ENCODE results near the gene ATG101. TPM values are rescaled to one million over a fixed set of nuclear protein-coding genes. Genes with fewer than 3 reads are reported as not detected.

Gene ATG101
- total and polyA plus RNA-seq, 2 of the 13 experiments (the other 11 are each of a cell fraction or from before 2014, with no cell fraction given): 58.2 to 67.7 TPM

GRCh38 chr12:52032804-52033445 is 36.9 kb upstream of the ATG101 start (continued):
- TF ChIP-seq, protein P1, sequence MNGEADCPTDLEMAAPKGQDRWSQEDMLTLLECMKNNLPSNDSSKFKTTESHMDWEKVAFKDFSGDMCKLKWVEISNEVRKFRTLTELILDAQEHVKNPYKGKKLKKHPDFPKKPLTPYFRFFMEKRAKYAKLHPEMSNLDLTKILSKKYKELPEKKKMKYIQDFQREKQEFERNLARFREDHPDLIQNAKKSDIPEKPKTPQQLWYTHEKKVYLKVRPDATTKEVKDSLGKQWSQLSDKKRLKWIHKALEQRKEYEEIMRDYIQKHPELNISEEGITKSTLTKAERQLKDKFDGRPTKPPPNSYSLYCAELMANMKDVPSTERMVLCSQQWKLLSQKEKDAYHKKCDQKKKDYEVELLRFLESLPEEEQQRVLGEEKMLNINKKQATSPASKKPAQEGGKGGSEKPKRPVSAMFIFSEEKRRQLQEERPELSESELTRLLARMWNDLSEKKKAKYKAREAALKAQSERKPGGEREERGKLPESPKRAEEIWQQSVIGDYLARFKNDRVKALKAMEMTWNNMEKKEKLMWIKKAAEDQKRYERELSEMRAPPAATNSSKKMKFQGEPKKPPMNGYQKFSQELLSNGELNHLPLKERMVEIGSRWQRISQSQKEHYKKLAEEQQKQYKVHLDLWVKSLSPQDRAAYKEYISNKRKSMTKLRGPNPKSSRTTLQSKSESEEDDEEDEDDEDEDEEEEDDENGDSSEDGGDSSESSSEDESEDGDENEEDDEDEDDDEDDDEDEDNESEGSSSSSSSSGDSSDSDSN (CRISPR knock-in tag; IDR thresholded peaks at IDR 0.05): peak; percentile 75; the same call in 1 of the 2 replicates
- TF ChIP-seq HIC2 (CRISPR knock-in tag; IDR thresholded peaks at IDR 0.05; ENCODE audit: low read depth): no peak
- TF ChIP-seq SMARCC2 (IDR thresholded peaks at IDR 0.05): no peak
- TF ChIP-seq KDM5A (IDR thresholded peaks at IDR 0.05; ENCODE audit: borderline replicate concordance, low read length): no peak
- no peak for TF ChIP-seq HBP1 (CRISPR knock-in tag; IDR thresholded peaks at IDR 0.05; ENCODE audit: low read depth)
- TF ChIP-seq YY1 (IDR thresholded peaks at IDR 0.05; ENCODE audit: insufficient read depth, insufficient replicate concordance, low read depth, low read length): peak; percentile 39
- no peak for TF ChIP-seq ZNF614 (CRISPR knock-in tag; IDR thresholded peaks at IDR 0.05; ENCODE audit: borderline replicate concordance)
- peak; percentile 38; the same call in 1 of the 2 replicates for TF ChIP-seq SIN3A (IDR thresholded peaks at IDR 0.05; ENCODE audit: borderline replicate concordance, low read depth, low read length)
- no peak for TF ChIP-seq NR2F1 (CRISPR knock-in tag; IDR thresholded peaks at IDR 0.05)
- peak; percentile 17 for TF ChIP-seq PTBP1 (IDR thresholded peaks at IDR 0.05; ENCODE audit: low read depth, low read length, poor library complexity, severe bottlenecking)
- TF ChIP-seq ZNF878 (CRISPR knock-in tag; IDR thresholded peaks at IDR 0.05): no peak
- TF ChIP-seq ZNF232 (CRISPR knock-in tag; IDR thresholded peaks at IDR 0.05; ENCODE audit: borderline replicate concordance): no peak; the same call in 1 of the 2 replicates
- no peak for TF ChIP-seq ZNF383 (CRISPR knock-in tag; IDR thresholded peaks at IDR 0.05; ENCODE audit: borderline replicate concordance)
- TF ChIP-seq EZH2 (conservative IDR thresholded peaks at IDR 0.05; ENCODE audit: low read depth, low read length): no peak
- no peak for TF ChIP-seq NR0B2 (CRISPR knock-in tag; IDR thresholded peaks at IDR 0.05)
- no peak for TF ChIP-seq WIZ (CRISPR knock-in tag; IDR thresholded peaks at IDR 0.05)
- TF ChIP-seq CHD2 (IDR thresholded peaks at IDR 0.05; ENCODE audit: low read depth, low read length): no peak
- no peak for TF ChIP-seq ATM (IDR thresholded peaks at IDR 0.05; ENCODE audit: borderline replicate concordance)
- no peak for TF ChIP-seq ZNF879 (CRISPR knock-in tag; IDR thresholded peaks at IDR 0.05)
- TF ChIP-seq ZHX1 (CRISPR knock-in tag; IDR thresholded peaks at IDR 0.05; ENCODE audit: low read depth): peak; percentile 33; the same call in 1 of the 2 replicates
- TF ChIP-seq ZNF432 (CRISPR knock-in tag; IDR thresholded peaks at IDR 0.05; ENCODE audit: borderline replicate concordance): no peak

Measured in HepG2 (cell line).